DND-41 (cell line): ENCODE data around the gene JPH3.

Source experiments
- CTCF ChIP-seq: IDR thresholded peaks from 2 replicates; pipeline ENCODE4 v1.5.1; 2012; ENCODE audit warnings: borderline replicate concordance, low read length, moderate library complexity, mild to moderate bottlenecking; ENCODE audit not compliant: poor library complexity, severe bottlenecking; ENCODE audit errors: extremely low read depth
- EZH2 ChIP-seq: IDR thresholded peaks from 3 replicates; pipeline ENCODE4 v1.6.1; 2012; ENCODE audit warnings: borderline replicate concordance, low read depth, mild to moderate bottlenecking, moderate library complexity, low read length, inconsistent platforms; ENCODE audit not compliant: severe bottlenecking

GRCh38 chr16:87654826-87655225 is 52.5 kb downstream of the JPH3 start:
- TF ChIP-seq EZH2 (no peak), CTCF (no peak)
